Measurements from ENCODE around the gene DPP4.

GRCh38 chr2:162107361-162107901, 33.4 kb upstream of the DPP4 start:
- TF ChIP-seq, protein P1, sequence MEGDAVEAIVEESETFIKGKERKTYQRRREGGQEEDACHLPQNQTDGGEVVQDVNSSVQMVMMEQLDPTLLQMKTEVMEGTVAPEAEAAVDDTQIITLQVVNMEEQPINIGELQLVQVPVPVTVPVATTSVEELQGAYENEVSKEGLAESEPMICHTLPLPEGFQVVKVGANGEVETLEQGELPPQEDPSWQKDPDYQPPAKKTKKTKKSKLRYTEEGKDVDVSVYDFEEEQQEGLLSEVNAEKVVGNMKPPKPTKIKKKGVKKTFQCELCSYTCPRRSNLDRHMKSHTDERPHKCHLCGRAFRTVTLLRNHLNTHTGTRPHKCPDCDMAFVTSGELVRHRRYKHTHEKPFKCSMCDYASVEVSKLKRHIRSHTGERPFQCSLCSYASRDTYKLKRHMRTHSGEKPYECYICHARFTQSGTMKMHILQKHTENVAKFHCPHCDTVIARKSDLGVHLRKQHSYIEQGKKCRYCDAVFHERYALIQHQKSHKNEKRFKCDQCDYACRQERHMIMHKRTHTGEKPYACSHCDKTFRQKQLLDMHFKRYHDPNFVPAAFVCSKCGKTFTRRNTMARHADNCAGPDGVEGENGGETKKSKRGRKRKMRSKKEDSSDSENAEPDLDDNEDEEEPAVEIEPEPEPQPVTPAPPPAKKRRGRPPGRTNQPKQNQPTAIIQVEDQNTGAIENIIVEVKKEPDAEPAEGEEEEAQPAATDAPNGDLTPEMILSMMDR (IDR thresholded peaks at IDR 0.05), result no peak
- TF ChIP-seq POLR2AphosphoS5 (IDR thresholded peaks at IDR 0.05) (no peak), POLR2A (IDR thresholded peaks at IDR 0.05) (no peak)
